Mammary epithelial cell (primary cell): ENCODE measurements around the gene PFDN1.
"Not testable (repeated sequence)": the region's sequence is repeated elsewhere in the genome, so short reads cannot be mapped to it uniquely, and the experiment has no call there.

Experiments
- EZH2 ChIP-seq: IDR thresholded peaks from 2 replicates; pipeline ENCODE4 v1.6.1; 2012; ENCODE audit warnings: low read length, inconsistent platforms, borderline replicate concordance
- TF ChIP-seq, protein P1 (sequence below), 2 donors: IDR thresholded peaks in 1 of 2; conservative IDR thresholded peaks in 1 of 2; 2 replicates each; pipeline ENCODE4 v1.5.1; 2011 to 2012; ENCODE audit warnings: inconsistent platforms in 2 of 2, low read length in 2 of 2, mild to moderate bottlenecking in 2 of 2, control low read depth in 1 of 2, low read depth in 1 of 2; ENCODE audit not compliant: insufficient read depth in 1 of 2; ENCODE audit errors: extremely low read depth in 1 of 2

GRCh38 chr5:140343849-140344248 is 40.9 kb upstream of the PFDN1 start:
- TF ChIP-seq, protein P1, sequence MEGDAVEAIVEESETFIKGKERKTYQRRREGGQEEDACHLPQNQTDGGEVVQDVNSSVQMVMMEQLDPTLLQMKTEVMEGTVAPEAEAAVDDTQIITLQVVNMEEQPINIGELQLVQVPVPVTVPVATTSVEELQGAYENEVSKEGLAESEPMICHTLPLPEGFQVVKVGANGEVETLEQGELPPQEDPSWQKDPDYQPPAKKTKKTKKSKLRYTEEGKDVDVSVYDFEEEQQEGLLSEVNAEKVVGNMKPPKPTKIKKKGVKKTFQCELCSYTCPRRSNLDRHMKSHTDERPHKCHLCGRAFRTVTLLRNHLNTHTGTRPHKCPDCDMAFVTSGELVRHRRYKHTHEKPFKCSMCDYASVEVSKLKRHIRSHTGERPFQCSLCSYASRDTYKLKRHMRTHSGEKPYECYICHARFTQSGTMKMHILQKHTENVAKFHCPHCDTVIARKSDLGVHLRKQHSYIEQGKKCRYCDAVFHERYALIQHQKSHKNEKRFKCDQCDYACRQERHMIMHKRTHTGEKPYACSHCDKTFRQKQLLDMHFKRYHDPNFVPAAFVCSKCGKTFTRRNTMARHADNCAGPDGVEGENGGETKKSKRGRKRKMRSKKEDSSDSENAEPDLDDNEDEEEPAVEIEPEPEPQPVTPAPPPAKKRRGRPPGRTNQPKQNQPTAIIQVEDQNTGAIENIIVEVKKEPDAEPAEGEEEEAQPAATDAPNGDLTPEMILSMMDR (conservative IDR thresholded peaks at IDR 0.05 in 1 of 2, IDR thresholded peaks at IDR 0.05 in 1 of 2; ENCODE audit: extremely low read depth in 1 of 2, insufficient read depth in 1 of 2, low read depth in 1 of 2, low read length in 2 of 2): not testable (repeated sequence)
- not testable (repeated sequence) for TF ChIP-seq EZH2
